Measurements from ENCODE around the gene SCNN1A.

Gene SCNN1A

GRCh38 chr12:6375269-6376078, at the start of gene SCNN1A:
Gene SCNN1A, minus strand, starts transcription at chr12:6375563. Its CDS starts 780 bp downstream, at chr12:6374783.
- no peak for DNase-seq (ENCODE audit: low read depth)

DNA sequence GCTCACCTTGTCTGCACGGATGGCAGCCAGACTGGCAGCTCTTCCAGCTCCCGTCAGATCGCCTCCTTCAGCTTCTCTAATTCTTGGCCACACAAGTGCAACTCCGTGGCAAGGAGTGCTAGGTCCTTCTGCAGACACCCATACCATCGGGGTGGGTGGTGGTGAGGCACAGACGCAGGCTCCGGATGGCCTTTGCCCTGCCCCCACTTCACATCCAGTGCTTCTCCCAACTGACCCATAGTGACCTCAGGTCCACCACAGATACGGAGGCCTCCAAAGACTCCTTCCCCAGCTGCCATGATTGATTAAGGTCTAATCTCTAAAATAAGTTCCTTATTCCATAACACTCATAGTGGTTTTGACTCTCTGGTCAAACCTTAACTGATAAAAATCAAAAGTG, 49.5 kb upstream of the SCNN1A start:
- peak; percentile 12 for DNase-seq (ENCODE audit: low read depth)

- DNase-seq (ENCODE audit: low read depth), result no peak
Observed at GRCh38 chr12:6424008-6424347, 48.6 kb upstream of the SCNN1A start.

GRCh38 chr12:6423267-6424007, 48.1 kb upstream of the SCNN1A start:
- DNase-seq (ENCODE audit: low read depth), result peak; percentile 87

GRCh38 chr12:6420364-6420763, 45.0 kb upstream of the SCNN1A start:
- DNase-seq (ENCODE audit: low read depth), result no peak

DNA sequence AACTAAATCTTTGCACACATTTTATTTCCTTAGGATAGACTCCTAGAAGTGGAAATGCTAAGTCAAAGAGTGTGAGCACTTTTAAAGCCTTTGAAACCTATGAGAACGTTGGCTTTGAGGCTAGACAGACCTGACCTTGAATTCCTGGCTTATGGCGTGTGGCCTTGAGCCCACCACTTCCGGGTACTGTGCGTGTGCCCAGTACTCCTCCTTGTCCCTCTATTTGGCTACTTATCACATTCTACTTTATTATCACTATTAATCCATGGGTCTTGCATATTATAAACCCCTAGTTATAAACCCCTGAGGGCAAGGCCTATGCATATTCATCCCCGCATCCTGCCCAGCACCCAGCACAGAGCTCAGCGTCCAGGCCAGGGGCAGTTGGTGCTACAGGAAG, 43.4 kb upstream of the SCNN1A start:
- DNase-seq (ENCODE audit: low read depth), result peak; percentile 52

- DNase-seq (ENCODE audit: low read depth), result peak; percentile 80
Observed at GRCh38 chr12:6416596-6416995, 41.2 kb upstream of the SCNN1A start.

GRCh38 chr12:6407236-6407954, 32.0 kb upstream of the SCNN1A start:
- no peak for DNase-seq (ENCODE audit: low read depth)

DNA sequence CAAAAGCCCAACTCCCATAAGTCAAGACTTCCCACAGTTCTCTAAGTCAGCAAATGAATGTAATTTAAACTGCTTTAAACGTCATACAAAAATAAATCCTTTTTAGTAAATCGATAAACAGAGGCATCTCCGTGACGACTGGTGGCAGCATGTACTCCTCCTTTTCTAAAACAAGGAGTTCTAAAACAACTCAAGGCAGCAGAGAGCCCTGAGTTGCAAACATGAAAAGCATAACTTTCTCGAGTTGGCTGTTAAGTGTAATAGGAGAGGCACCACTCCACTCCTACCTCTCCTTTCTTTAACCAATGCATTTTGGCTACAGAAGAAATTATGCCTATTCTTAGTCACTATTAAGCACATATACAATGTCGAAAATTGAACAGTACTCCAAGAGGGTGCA, 30.6 kb upstream of the SCNN1A start:
- no peak for DNase-seq (ENCODE audit: low read depth)

DNA sequence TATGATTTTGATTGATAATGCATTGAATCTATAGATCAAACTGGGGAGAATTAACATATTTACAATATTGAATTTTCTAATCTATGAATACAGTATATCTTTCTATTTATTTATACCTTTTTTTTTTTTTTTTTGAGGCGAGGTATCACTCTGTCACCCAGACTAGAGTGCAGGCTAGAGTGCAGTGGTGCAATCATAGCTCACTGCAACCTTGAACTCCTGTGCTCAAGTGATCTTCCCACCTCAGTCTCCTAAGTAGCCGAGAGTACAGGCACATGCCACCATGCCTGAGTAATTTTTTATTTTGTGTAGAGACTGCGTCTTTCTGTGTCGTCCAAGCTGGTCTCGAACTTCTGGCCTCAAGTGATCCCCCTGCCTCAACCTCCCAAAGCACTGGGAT, 29.0 kb upstream of the SCNN1A start:
- DNase-seq (ENCODE audit: low read depth), result no peak

DNA sequence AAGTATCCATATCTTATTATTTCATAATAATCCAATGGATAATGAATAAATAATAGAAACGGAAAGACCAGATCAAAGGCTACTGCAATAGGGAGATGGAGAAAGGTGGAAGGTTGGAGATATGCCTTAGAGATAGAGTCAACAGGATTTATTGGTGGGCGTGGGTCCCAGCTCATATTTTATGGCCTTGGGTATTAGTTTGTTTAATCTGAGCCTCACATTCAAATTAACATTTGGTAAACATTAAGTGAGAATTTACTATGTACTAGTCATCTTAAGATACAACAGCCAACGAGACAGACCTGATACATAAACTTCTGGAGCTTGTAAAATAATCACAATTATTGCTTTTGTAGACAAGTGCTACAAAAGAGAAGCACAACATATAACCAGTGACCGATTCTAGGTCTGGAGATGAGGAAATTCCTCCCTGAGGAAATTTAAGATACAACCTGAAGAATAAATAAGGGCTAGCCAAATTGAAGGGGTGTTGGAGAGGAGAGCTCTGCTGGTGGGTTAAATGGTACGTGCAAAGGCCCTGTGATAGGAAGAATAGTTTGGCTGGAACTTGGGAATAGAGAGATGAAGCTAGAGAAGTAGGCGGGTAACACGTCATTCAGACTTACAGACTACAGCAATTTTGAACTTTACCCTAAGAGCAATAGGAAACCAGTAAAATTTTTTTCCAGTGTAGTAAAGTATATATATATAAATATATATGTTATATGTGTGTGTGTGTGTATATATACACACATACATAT, 24.7 kb upstream of the SCNN1A start:
- no peak for DNase-seq (ENCODE audit: low read depth)

- no peak for DNase-seq (ENCODE audit: low read depth)
Observed at GRCh38 chr12:6396031-6396430, 20.7 kb upstream of the SCNN1A start.

- DNase-seq (ENCODE audit: low read depth), result no peak
Observed at GRCh38 chr12:6394398-6394797, 19.0 kb upstream of the SCNN1A start.

GRCh38 chr12:6393109-6393508, 17.7 kb upstream of the SCNN1A start:
- no peak for DNase-seq (ENCODE audit: low read depth)

- no peak for DNase-seq (ENCODE audit: low read depth)
Observed at GRCh38 chr12:6392504-6392903, 17.1 kb upstream of the SCNN1A start.

DNA sequence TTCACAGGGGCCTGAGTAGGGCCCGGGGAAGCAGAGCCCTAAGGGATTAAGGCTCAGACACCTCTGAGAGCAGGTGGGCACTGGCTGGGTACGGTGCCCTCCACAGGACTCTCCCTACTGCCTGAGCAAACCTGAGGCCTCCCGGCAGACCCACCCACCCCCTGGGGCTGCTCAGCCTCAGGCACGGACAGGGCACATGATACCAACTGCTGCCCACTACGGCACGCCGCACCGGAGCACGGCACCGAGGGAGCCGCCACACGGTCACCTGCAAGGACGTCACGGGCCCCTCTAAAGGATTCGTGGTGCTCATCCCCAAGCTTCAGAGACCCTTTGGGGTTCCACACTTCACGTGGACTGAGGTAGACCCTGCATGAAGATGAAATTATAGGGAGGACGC, 15.7 kb upstream of the SCNN1A start:
- no peak for DNase-seq (ENCODE audit: low read depth)

DNA sequence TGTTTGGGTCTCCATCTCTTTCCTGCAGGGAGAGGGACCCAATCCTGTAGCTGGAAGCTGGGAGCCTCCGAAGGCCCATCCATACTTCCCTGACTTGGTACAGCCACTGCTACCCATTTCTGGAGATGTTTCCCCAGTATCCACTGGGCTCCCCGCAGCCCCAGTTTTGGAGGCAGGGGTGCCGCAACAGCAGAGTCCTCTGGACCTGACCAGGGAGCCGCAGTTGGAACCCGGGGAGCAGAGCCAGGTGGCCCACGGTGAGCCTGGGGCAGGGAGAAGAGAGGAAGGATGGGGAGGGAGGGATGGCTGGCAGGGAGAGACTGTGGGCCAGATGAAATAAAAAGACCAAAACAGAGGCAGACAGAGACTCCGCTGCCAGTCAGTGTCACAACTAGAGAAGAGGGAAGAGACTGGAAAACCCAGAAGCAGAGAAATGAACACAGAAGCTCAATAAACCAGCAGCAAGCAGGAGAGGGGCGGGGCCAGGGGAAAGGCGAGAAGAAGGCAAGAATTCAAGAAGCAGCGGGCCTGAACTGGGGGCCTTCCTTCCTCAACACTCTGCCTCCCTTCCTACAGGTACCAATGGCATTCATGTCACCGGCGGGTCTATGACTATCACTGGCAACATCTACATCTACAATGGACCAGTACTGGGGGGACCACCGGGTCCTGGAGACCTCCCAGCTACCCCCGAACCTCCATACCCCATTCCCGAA, 14.9 kb upstream of the SCNN1A start:
- no peak for DNase-seq (ENCODE audit: low read depth)

- DNase-seq (ENCODE audit: low read depth), result no peak
Observed at GRCh38 chr12:6387541-6387940, 12.2 kb upstream of the SCNN1A start.

DNA sequence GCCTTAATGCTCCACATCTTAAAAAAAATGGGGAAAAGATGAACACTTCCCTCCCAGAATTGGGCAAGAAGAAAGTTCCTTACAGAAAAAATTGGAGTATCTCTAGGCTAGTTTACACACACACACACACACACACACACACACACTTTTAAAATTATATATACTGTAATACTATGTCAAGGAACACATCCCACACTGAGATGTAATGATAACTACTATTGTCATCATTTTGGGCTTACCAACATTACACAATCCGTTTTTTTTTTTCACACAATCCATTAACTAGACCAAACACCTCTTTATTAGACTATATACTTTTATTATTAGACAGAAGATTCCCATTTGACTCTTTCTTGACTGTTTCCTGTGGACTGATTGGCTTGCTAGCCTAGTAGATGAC, 11.1 kb upstream of the SCNN1A start:
- no peak for DNase-seq (ENCODE audit: low read depth)

DNA sequence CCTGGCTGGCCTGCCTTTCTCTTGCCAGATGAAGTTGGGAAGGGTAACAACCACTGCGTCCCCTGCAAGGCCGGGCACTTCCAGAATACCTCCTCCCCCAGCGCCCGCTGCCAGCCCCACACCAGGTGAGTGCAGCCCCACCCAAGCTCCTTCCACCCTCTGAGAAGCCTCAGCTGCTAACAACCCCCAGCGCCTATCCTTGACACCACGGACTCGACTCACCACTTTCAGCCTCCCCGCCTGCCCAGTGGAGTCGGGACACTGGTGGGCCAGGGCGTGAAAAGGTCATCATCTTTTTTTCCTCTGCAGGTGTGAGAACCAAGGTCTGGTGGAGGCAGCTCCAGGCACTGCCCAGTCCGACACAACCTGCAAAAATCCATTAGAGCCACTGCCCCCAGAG, 10.7 kb upstream of the SCNN1A start:
- DNase-seq (ENCODE audit: low read depth), result no peak

All from amniotic epithelial cell (primary cell).